Activated CD4-positive, alpha-beta T cell treated with anti-CD3 and anti-CD28 coated beads, Interleukin-2, Interleukin-4, amounts not matched to agents 100 ng/mL and 50 ng/mL, durations not matched to agents 16 hours and 8 hours (primary cell): ENCODE results near the gene LHPP.

Experiments
- DNase-seq: peaks from one replicate; pipeline ENCODE4 v3.0.0-alpha.2; 2020; ENCODE audit warnings: low spot score

The LHPP gene

GRCh38 chr10:124497196-124497881 is 35.7 kb downstream of the LHPP start:
- DNase-seq, result no peak

- no peak for DNase-seq
These were observed 36.4 kb downstream of the LHPP start for GRCh38 chr10:124498056-124498455.

GRCh38 chr10:124500757-124501156 is 39.1 kb downstream of the LHPP start:
- DNase-seq, result peak; percentile 37

- DNase-seq, result no peak
These were observed 43.1 kb downstream of the LHPP start for GRCh38 chr10:124504711-124505110.

GRCh38 chr10:124505279-124505678 is 43.7 kb downstream of the LHPP start:
- no peak for DNase-seq

- DNase-seq, result no peak
These were observed 46.5 kb downstream of the LHPP start for GRCh38 chr10:124508070-124508667.

GRCh38 chr10:124508907-124509454 is 47.4 kb downstream of the LHPP start:
- no peak for DNase-seq

GRCh38 chr10:124509880-124510632 is 48.4 kb downstream of the LHPP start:
- no peak for DNase-seq

GRCh38 chr10:124510759-124511158 is 49.1 kb downstream of the LHPP start:
- DNase-seq, result no peak

- DNase-seq, result no peak
These were observed 49.8 kb downstream of the LHPP start for GRCh38 chr10:124511205-124512039.

- no peak for DNase-seq
These were observed 50.4 kb downstream of the LHPP start for GRCh38 chr10:124512040-124512428.

GRCh38 chr10:124512600-124512999 is 51.0 kb downstream of the LHPP start:
- no peak for DNase-seq

GRCh38 chr10:124515244-124515970 is 53.8 kb downstream of the LHPP start:
- DNase-seq, result no peak

- no peak for DNase-seq
These were observed 54.6 kb downstream of the LHPP start for GRCh38 chr10:124516181-124516580.

GRCh38 chr10:124516746-124517397 is 55.2 kb downstream of the LHPP start:
- DNase-seq, result no peak

GRCh38 chr10:124517461-124517860 is 55.8 kb downstream of the LHPP start:
- DNase-seq, result no peak

- DNase-seq, result no peak
These were observed 56.3 kb downstream of the LHPP start for GRCh38 chr10:124517931-124518330.

GRCh38 chr10:124518366-124518765 is 56.7 kb downstream of the LHPP start:
- DNase-seq, result no peak

- no peak for DNase-seq
These were observed 59.2 kb downstream of the LHPP start for GRCh38 chr10:124520558-124521428.

GRCh38 chr10:124521429-124521871 is 59.8 kb downstream of the LHPP start:
- no peak for DNase-seq
